Measurements from ENCODE around the gene TMEM94. TPM values are rescaled to one million over a fixed set of nuclear protein-coding genes. Genes with fewer than 3 reads are reported as not detected.

Gene TMEM94
- total RNA-seq, 1 experiment from 2014 or later = 129 TPM

- in situ Hi-C loops (cut with HindIII; ENCODE audit: low pct_unique_long_range_greater_than_20kb, low sequenced_read_pairs) = no loop called here
- POLR2A ChIA-PET = interaction anchor here (0.7 kb wide), 1 partner anchor 32 kb away, joined by 9 read pairs; no protein-coding TSS in a partner anchor
- TSS peak; percentile 54 for BruUV-seq (replicated peaks)
Observed at GRCh38 chr17:75512926-75513640, 56.6 kb downstream of the TMEM94 start.

GRCh38 chr17:75513641-75514000 lies 57.2 kb downstream of the TMEM94 start:
- H3K36me3 ChIP-seq (ENCODE audit: control insufficient read depth, insufficient read depth, low read length) = peaks cover 12% of the 10 kb centered on the region; the same call in 1 of the 2 replicates
- H3K4me3 ChIP-seq (ENCODE audit: low read depth in 2 of 2, low read length in 2 of 2) = peak overlapping the region; percentile 72 to 82
- ATAC-seq (no peak), DNase-seq (ENCODE audit: low read depth, low spot score) (no peak)
- H3K27me3 ChIP-seq (ENCODE audit: control insufficient read depth, insufficient read depth, low read length) = no peaks in the 10 kb centered on the region
- TF ChIP-seq CTCF (IDR thresholded peaks at IDR 0.05) = no peak
- TF ChIP-seq SIN3A (IDR thresholded peaks at IDR 0.05; ENCODE audit: borderline replicate concordance, insufficient read depth, low read depth, low read length) = no peak
- TF ChIP-seq TCF7L2 (IDR thresholded peaks at IDR 0.05; ENCODE audit: low read depth, low read length) = no peak
- no peak for TF ChIP-seq POLR2AphosphoS5 (IDR thresholded peaks at IDR 0.05; ENCODE audit: low read depth, low read length)
- TF ChIP-seq REST (IDR thresholded peaks at IDR 0.05; ENCODE audit: insufficient read depth in 1 of 2, low read depth in 2 of 2, low read length in 1 of 2) = no peak
- intact Hi-C loops (cut with micrococcal nuclease; ENCODE audit: unreplicated experiment) (no loop called here), in situ Hi-C loops (cut with HindIII; ENCODE audit: low pct_unique_long_range_greater_than_20kb, low sequenced_read_pairs) (no loop called here)
- POLR2A ChIA-PET = interaction anchor here (0.7 kb wide), 1 partner anchor 32 kb away, joined by 9 read pairs; no protein-coding TSS in a partner anchor
- H3K4me1 ChIP-seq (ENCODE audit: control insufficient read depth, insufficient read depth, low read length) = peaks cover 48% of the 10 kb centered on the region
- CTCF ChIA-PET = no interaction called here
- H3K27ac ChIP-seq (ENCODE audit: low read length) = no peak overlapping the region
- BruUV-seq (replicated peaks) = no TSS peak
- no peaks in the 10 kb centered on the region for H3K9me3 ChIP-seq (ENCODE audit: control insufficient read depth, insufficient read depth, low read depth, low read length)

More at GRCh38 chr17:75512926-75513640, 56.6 kb downstream of the TMEM94 start:
- intact Hi-C loops (cut with micrococcal nuclease; ENCODE audit: unreplicated experiment) = no loop called here
- DNase-seq (ENCODE audit: low read depth, low spot score) = no peak
- Histone ChIP-seq H3K4me3 (ENCODE audit: low read depth in 2 of 2, low read length in 2 of 2) (peak overlapping the region in 1 of 2 experiments; percentile 72; a peak in 3 of 4 replicates), H3K36me3 (ENCODE audit: control insufficient read depth, insufficient read depth, low read length) (peaks cover 12% of the 10 kb centered on the region; the same call in 1 of the 2 replicates), H3K4me1 (ENCODE audit: control insufficient read depth, insufficient read depth, low read length) (peaks cover 50% of the 10 kb centered on the region), H3K27me3 (ENCODE audit: control insufficient read depth, insufficient read depth, low read length) (no peaks in the 10 kb centered on the region), H3K27ac (ENCODE audit: low read length) (no peak overlapping the region), H3K9me3 (ENCODE audit: control insufficient read depth, insufficient read depth, low read depth, low read length) (no peaks in the 10 kb centered on the region)
- CTCF ChIA-PET = interaction anchor here (0.6 kb wide), 1 partner anchor 15 kb away, joined by 3 read pairs; no protein-coding TSS in a partner anchor
- no peak for ATAC-seq
- TF ChIP-seq CTCF (IDR thresholded peaks at IDR 0.05) = no peak
- no peak for TF ChIP-seq POLR2AphosphoS5 (IDR thresholded peaks at IDR 0.05; ENCODE audit: low read depth, low read length)
- no peak for TF ChIP-seq REST (IDR thresholded peaks at IDR 0.05; ENCODE audit: insufficient read depth in 1 of 2, low read depth in 2 of 2, low read length in 1 of 2)
- no peak for TF ChIP-seq SIN3A (IDR thresholded peaks at IDR 0.05; ENCODE audit: borderline replicate concordance, insufficient read depth, low read depth, low read length)
- TF ChIP-seq TCF7L2 (IDR thresholded peaks at IDR 0.05; ENCODE audit: low read depth, low read length) = no peak
